Measurements from ENCODE around the gene PRKD1. TPM values are rescaled to one million over a fixed set of nuclear protein-coding genes. Genes with fewer than 3 reads are reported as not detected.
"Not testable (repeated sequence)": the region's sequence is repeated elsewhere in the genome, so short reads cannot be mapped to it uniquely, and the experiment has no call there.

PRKD1 gene
- total RNA-seq, 4 donors from 2014 or later, result 3.0 to 5.4 (median 3.6) TPM

GRCh38 chr14:29851397-29851796 lies 76.2 kb downstream of the PRKD1 start:
- DNase-seq (ENCODE audit: low spot score in 2 of 2), result no peak
- peaks cover 6% of the 10 kb centered on the region for H3K9me3 ChIP-seq
- WGBS, result 51% methylated on average over 3 of the region's 3 CpGs
- no peaks in the 10 kb centered on the region for H3K27me3 ChIP-seq
- TF ChIP-seq EP300 (IDR thresholded peaks at IDR 0.05) (no peak), POLR2AphosphoS5 (IDR thresholded peaks at IDR 0.05) (no peak), POLR2A (IDR thresholded peaks at IDR 0.05) (no peak), CTCF (IDR thresholded peaks at IDR 0.05) (no peak)
- H3K4me3 ChIP-seq, result no peak overlapping the region
- H3K36me3 ChIP-seq, result no peaks in the 10 kb centered on the region
- no peak overlapping the region for H3K27ac ChIP-seq
- peaks cover 3% of the 10 kb centered on the region for H3K4me1 ChIP-seq

- Histone ChIP-seq H3K9me3 (peaks cover 2% of the 10 kb centered on the region), H3K4me1 (peaks cover 3% of the 10 kb centered on the region), H3K27ac (no peak overlapping the region), H3K4me3 (no peak overlapping the region), H3K27me3 (no peaks in the 10 kb centered on the region), H3K36me3 (no peaks in the 10 kb centered on the region)
- no peak for DNase-seq (ENCODE audit: low spot score in 2 of 2)
- TF ChIP-seq POLR2AphosphoS5 (IDR thresholded peaks at IDR 0.05) (no peak), EP300 (IDR thresholded peaks at IDR 0.05) (no peak), POLR2A (IDR thresholded peaks at IDR 0.05) (no peak), CTCF (IDR thresholded peaks at IDR 0.05) (no peak)
Measured at GRCh38 chr14:29847056-29847380, 80.6 kb downstream of the PRKD1 start.

- WGBS, result 39% methylated on average over 2 of the region's 2 CpGs
- no peak for TF ChIP-seq CTCF (IDR thresholded peaks at IDR 0.05)
- no peak for TF ChIP-seq POLR2A (IDR thresholded peaks at IDR 0.05)
- no peak for TF ChIP-seq POLR2AphosphoS5 (IDR thresholded peaks at IDR 0.05)
- TF ChIP-seq EP300 (IDR thresholded peaks at IDR 0.05), result no peak
- Histone ChIP-seq H3K27me3 (no peaks in the 10 kb centered on the region), H3K36me3 (no peaks in the 10 kb centered on the region), H3K27ac (no peak overlapping the region), H3K9me3 (no peaks in the 10 kb centered on the region), H3K4me1 (peaks cover 3% of the 10 kb centered on the region), H3K4me3 (no peak overlapping the region)
- no peak for DNase-seq (ENCODE audit: low spot score in 2 of 2)
Measured at GRCh38 chr14:29846339-29847055, 81.2 kb downstream of the PRKD1 start.

- Histone ChIP-seq H3K27me3 (no peaks in the 10 kb centered on the region), H3K4me3 (no peak overlapping the region), H3K4me1 (peaks cover 3% of the 10 kb centered on the region), H3K27ac (no peak overlapping the region), H3K9me3 (peaks cover 17% of the 10 kb centered on the region), H3K36me3 (no peaks in the 10 kb centered on the region)
- DNase-seq (ENCODE audit: low spot score in 2 of 2), result no peak
- 66% methylated on average over 1 of the region's 1 CpG for WGBS
- TF ChIP-seq POLR2A (IDR thresholded peaks at IDR 0.05) (no peak), EP300 (IDR thresholded peaks at IDR 0.05) (no peak), CTCF (IDR thresholded peaks at IDR 0.05) (no peak), POLR2AphosphoS5 (IDR thresholded peaks at IDR 0.05) (no peak)
Measured at GRCh38 chr14:29843981-29844380, 83.7 kb downstream of the PRKD1 start.

GRCh38 chr14:29842228-29842627 lies 85.4 kb downstream of the PRKD1 start:
- Histone ChIP-seq H3K4me3 (no peak overlapping the region), H3K9me3 (peaks cover 24% of the 10 kb centered on the region), H3K36me3 (no peaks in the 10 kb centered on the region), H3K4me1 (peaks cover 3% of the 10 kb centered on the region), H3K27me3 (no peaks in the 10 kb centered on the region), H3K27ac (no peak overlapping the region)
- no peak for DNase-seq (ENCODE audit: low spot score in 2 of 2)
- WGBS, result 84% methylated on average over 1 of the region's 1 CpG
- TF ChIP-seq POLR2AphosphoS5 (IDR thresholded peaks at IDR 0.05), result no peak

GRCh38 chr14:29840369-29840892 lies 87.2 kb downstream of the PRKD1 start:
- DNase-seq (ENCODE audit: low spot score in 2 of 2); H3K4me3 ChIP-seq; H3K27me3 ChIP-seq; H3K36me3 ChIP-seq; H3K27ac ChIP-seq; H3K4me1 ChIP-seq: not testable (repeated sequence)
- peaks cover 24% of the 10 kb centered on the region for H3K9me3 ChIP-seq
- 98% methylated on average over 6 of the region's 6 CpGs for WGBS

GRCh38 chr14:29839691-29840090 lies 88.0 kb downstream of the PRKD1 start:
- 92% methylated on average over 1 of the region's 1 CpG for WGBS
- H3K27ac ChIP-seq; H3K4me3 ChIP-seq; DNase-seq (ENCODE audit: low spot score in 2 of 2); H3K4me1 ChIP-seq; H3K27me3 ChIP-seq; H3K36me3 ChIP-seq: not testable (repeated sequence)
- peaks cover 24% of the 10 kb centered on the region for H3K9me3 ChIP-seq
